Immature natural killer cell (primary cell): Measurements from ENCODE around the gene ADAT1. TPM values are rescaled to one million over a fixed set of nuclear protein-coding genes. Genes with fewer than 3 reads are reported as not detected.
"Not testable (repeated sequence)": the region's sequence is repeated elsewhere in the genome, so short reads cannot be mapped to it uniquely, and the experiment has no call there.

Source experiments
- DNase-seq, 3 donors: peaks; one replicate each; pipeline ENCODE4 v3.0.0; 2022; ENCODE audit warnings: mixed read lengths in 1 of 3
- H3K27ac Mint-ChIP-seq, 6 donors: one replicate each; pipeline ENCODE4 v1.8.0; 2020; ENCODE audit warnings: mixed read lengths in 6 of 6, mild to moderate bottlenecking in 5 of 6, inconsistent platforms in 4 of 6, moderate library complexity in 3 of 6
- H3K27me3 Mint-ChIP-seq, 3 donors: one replicate each; pipeline ENCODE4 v1.8.0; 2020 to 2021; ENCODE audit warnings: low read depth in 3 of 3, mild to moderate bottlenecking in 3 of 3, mixed read lengths in 3 of 3, moderate library complexity in 3 of 3, inconsistent platforms in 1 of 3
- H3K36me3 Mint-ChIP-seq, 3 donors: one replicate each; pipeline ENCODE4 v1.8.0; 2020; ENCODE audit warnings: mixed read lengths in 3 of 3, inconsistent platforms in 2 of 3, mild to moderate bottlenecking in 2 of 3
- H3K4me1 Mint-ChIP-seq, 2 donors: one replicate each; pipeline ENCODE4 v1.8.0; 2020; ENCODE audit warnings: inconsistent platforms in 2 of 2, mild to moderate bottlenecking in 2 of 2, mixed read lengths in 2 of 2, moderate library complexity in 1 of 2
- H3K4me3 Mint-ChIP-seq, 5 donors: one replicate each; pipeline ENCODE4 v1.8.0; 2020; ENCODE audit warnings: mild to moderate bottlenecking in 5 of 5, mixed read lengths in 5 of 5, inconsistent platforms in 3 of 5, moderate library complexity in 3 of 5
- H3K9me3 Mint-ChIP-seq, 6 donors: one replicate each; pipeline ENCODE4 v1.8.0; 2020; ENCODE audit warnings: mild to moderate bottlenecking in 6 of 6, mixed read lengths in 6 of 6, inconsistent platforms in 4 of 6, moderate library complexity in 3 of 6
- polyA plus RNA-seq, 3 donors: library from polyadenylated mRNA; unstranded; fragments of 300-500 nt; fragmentation: Illumina TruSeq; gene quantifications; one replicate each; pipeline ENCODE4 v1.2.3, GENCODE V29; 2021

The ADAT1 gene
- polyA plus RNA-seq, 3 donors from 2014 or later, result 19.5 to 37.1 (median 34.9) TPM

DNA sequence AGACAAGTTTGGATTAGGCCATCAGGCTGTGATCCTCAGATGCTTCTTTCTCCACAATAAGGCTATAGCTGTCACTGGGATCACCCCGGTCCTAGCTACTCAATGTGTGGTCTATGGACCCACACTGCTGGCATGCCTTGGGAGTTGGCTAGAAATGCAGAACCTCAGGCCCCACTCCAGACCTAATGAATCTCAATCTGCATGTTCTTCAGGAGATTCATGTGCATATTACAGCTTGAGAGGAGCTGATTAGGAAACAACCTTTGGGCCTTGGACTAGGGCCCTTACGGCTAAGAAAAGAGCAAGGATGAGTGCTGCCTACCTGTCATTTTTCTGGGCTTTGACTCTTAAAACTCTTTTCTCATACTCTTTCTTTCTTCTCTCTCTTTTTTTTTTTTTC, 7.5 kb downstream of the ADAT1 start:
- H3K27me3 Mint-ChIP-seq, result peaks cover 0 to 4% (median 1%) of the 10 kb centered on the region in 3 donors
- peak overlapping the region in 1 of 6 donors; percentile 75 for H3K27ac Mint-ChIP-seq
- H3K9me3 Mint-ChIP-seq, result no peaks in the 10 kb centered on the region
- no peak overlapping the region for H3K4me3 Mint-ChIP-seq
- no peak for DNase-seq
- peaks cover 15 to 51% (median 23%) of the 10 kb centered on the region in 3 donors for H3K36me3 Mint-ChIP-seq
- H3K4me1 Mint-ChIP-seq, result peaks cover 4 to 5% of the 10 kb centered on the region in 2 donors

GRCh38 chr16:75614066-75614897, 8.8 kb downstream of the ADAT1 start:
- H3K4me1 Mint-ChIP-seq, result peaks cover 0 to 3% of the 10 kb centered on the region in 2 donors
- no peak overlapping the region for H3K27ac Mint-ChIP-seq
- peaks cover 0 to 1% (median 0%) of the 10 kb centered on the region in 3 donors for H3K27me3 Mint-ChIP-seq
- DNase-seq, result no peak
- no peak overlapping the region for H3K4me3 Mint-ChIP-seq
- H3K9me3 Mint-ChIP-seq, result no peaks in the 10 kb centered on the region
- peaks cover 15 to 46% (median 18%) of the 10 kb centered on the region in 3 donors for H3K36me3 Mint-ChIP-seq

DNA sequence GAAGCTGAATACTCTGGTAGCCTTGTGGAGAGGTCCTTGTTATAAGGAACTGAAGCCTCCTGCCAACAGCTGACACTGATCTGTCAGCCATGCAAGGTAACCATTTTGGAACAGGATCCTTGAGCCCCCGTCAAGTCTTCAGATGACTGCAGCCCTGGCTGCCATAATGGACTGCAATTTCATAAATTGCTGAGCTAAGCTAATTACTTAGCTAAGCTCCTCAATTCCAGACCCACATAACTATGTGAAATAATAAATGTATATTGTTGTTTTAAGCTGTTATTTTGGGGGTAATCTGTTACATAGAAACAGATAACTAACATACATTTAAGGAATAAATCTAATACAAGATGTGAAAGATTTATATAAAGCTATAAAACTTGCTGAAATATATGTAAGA, 16.6 kb downstream of the ADAT1 start:
- DNase-seq, result no peak
- H3K9me3 Mint-ChIP-seq, result no peaks in the 10 kb centered on the region
- no peak overlapping the region for H3K27ac Mint-ChIP-seq
- H3K4me1 Mint-ChIP-seq, result no peaks in the 10 kb centered on the region
- no peaks in the 10 kb centered on the region for H3K27me3 Mint-ChIP-seq
- H3K4me3 Mint-ChIP-seq, result no peak overlapping the region
- H3K36me3 Mint-ChIP-seq, result peaks cover 11 to 34% (median 17%) of the 10 kb centered on the region in 3 donors

- DNase-seq, result no peak
- Mint-ChIP-seq H3K27me3 (no peaks in the 10 kb centered on the region), H3K4me1 (no peaks in the 10 kb centered on the region), H3K36me3 (peaks cover 23 to 49% (median 28%) of the 10 kb centered on the region in 3 donors), H3K9me3 (no peaks in the 10 kb centered on the region), H3K4me3 (no peak overlapping the region), H3K27ac (no peak overlapping the region)
These were observed 19.8 kb downstream of the ADAT1 start for GRCh38 chr16:75603241-75603640.

DNA sequence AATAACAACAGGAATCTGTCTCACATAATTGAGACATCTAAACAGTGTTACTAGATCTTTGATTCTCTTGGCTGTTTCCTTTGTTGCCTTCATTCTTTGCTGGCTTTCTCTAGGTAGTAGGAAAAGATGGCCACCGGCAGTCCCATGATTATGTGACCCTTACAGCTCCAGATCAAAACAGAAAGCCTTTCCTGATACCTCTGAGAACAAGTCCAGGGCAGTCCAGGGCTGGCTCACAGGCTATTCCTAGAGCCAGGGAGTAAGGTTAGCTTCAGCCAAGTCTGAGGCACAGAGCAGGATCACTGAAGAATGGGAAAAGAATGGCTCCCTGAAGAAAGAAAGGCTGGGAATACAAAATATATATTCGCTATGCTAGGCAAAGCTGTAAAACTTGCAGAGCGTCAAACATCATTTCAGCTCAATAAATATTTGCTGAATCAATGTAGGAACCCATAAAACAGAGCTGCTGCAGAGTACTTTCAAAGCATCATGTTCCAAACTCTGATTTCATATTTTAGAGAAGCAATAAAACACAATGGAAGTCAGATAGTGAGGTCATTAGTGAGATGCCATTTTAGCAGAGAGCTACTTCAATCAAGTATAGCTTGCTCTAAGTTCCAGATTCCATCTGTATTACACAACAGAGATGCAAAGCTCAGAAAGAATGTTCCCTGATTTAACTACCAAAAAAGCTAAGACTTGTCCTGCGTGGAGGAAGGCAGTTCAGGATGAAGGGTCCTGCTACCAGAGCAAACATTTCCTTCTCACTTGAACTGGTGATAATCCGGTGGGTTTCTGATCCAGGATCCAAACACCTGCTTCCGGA, 23.4 kb downstream of the ADAT1 start:
- Mint-ChIP-seq H3K9me3 (no peaks in the 10 kb centered on the region), H3K27ac (no peak overlapping the region), H3K4me1 (no peaks in the 10 kb centered on the region), H3K36me3 (peaks cover 36 to 59% (median 48%) of the 10 kb centered on the region in 3 donors), H3K4me3 (no peak overlapping the region), H3K27me3 (no peaks in the 10 kb centered on the region)
- no peak for DNase-seq

- DNase-seq, result no peak
- H3K4me3 Mint-ChIP-seq, result no peak overlapping the region
These were observed 29.0 kb downstream of the ADAT1 start for GRCh38 chr16:75593825-75594820.

GRCh38 chr16:75593308-75593707, 29.8 kb downstream of the ADAT1 start:
- Mint-ChIP-seq H3K4me3 (no peak overlapping the region), H3K9me3 (no peaks in the 10 kb centered on the region)

More at GRCh38 chr16:75593825-75594820, 29.0 kb downstream of the ADAT1 start:
- H3K36me3 Mint-ChIP-seq, result peaks cover 20 to 27% (median 21%) of the 10 kb centered on the region in 3 donors
- no peaks in the 10 kb centered on the region for H3K9me3 Mint-ChIP-seq
- no peak overlapping the region for H3K27ac Mint-ChIP-seq
- H3K27me3 Mint-ChIP-seq, result no peaks in the 10 kb centered on the region
- no peaks in the 10 kb centered on the region for H3K4me1 Mint-ChIP-seq

GRCh38 chr16:75591927-75592326, 31.2 kb downstream of the ADAT1 start:
- not testable (repeated sequence) for H3K27me3 Mint-ChIP-seq, DNase-seq, H3K4me3 Mint-ChIP-seq, H3K9me3 Mint-ChIP-seq, H3K27ac Mint-ChIP-seq, H3K4me1 Mint-ChIP-seq
- H3K36me3 Mint-ChIP-seq, result peaks cover 8 to 15% (median 13%) of the 10 kb centered on the region in 3 donors

More at GRCh38 chr16:75593308-75593707, 29.8 kb downstream of the ADAT1 start:
- no peak for DNase-seq
- H3K36me3 Mint-ChIP-seq, result peaks cover 20 to 28% (median 20%) of the 10 kb centered on the region in 3 donors
- H3K4me1 Mint-ChIP-seq, result no peaks in the 10 kb centered on the region
- no peaks in the 10 kb centered on the region for H3K27me3 Mint-ChIP-seq
- no peak overlapping the region for H3K27ac Mint-ChIP-seq

DNA sequence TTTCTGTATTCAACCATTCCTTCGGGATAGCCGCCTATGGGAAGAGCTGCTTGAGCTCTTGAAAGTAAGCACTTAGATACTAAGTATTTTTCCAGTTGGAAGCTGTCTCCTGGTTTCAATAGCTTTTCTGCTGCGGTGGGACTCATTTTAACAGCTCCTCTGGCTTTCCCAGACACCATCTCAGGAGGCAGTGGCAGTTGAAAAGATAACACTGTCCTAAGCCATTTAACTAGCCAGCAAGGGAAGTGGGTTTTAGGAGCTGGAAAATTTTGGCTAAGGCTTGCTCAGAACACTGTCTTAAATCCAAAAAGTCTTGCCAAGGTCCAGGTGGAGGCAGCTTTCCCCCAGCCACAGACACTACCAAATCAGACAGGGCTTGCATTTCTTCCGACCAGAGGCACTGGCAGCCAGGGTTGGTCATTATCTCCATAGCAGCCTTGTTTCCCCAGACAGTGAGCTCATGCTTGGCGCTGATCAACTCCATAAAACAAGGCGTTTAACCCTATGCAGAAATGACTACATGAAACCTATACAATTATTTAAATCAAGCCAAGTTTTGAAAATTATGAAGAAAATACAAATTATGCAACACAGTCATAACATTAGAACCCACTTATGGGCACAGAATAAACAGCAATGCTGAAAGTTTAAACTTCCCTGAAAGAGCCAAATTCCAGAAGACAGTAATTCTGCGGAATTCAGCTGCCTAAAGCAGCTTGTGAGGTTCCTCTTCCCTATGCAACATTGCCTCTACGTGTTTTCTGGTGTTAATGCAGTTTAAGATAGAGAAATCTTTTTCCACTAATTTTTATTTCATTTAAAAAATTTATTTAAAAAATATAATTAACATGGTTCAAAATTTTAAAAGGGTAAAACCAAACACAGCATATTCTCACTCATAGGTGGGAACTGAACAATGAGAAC, 31.9 kb downstream of the ADAT1 start:
- DNase-seq, result no peak
- no peak overlapping the region for H3K4me3 Mint-ChIP-seq
- no peak overlapping the region for H3K27ac Mint-ChIP-seq
- H3K4me1 Mint-ChIP-seq, result no peaks in the 10 kb centered on the region
- H3K27me3 Mint-ChIP-seq, result no peaks in the 10 kb centered on the region
- H3K36me3 Mint-ChIP-seq, result peaks cover 4 to 12% (median 10%) of the 10 kb centered on the region in 3 donors
- H3K9me3 Mint-ChIP-seq, result no peaks in the 10 kb centered on the region

GRCh38 chr16:75589306-75589705, 33.8 kb downstream of the ADAT1 start:
- Mint-ChIP-seq H3K4me1 (no peaks in the 10 kb centered on the region), H3K4me3 (no peak overlapping the region), H3K36me3 (peaks cover 0 to 14% (median 4%) of the 10 kb centered on the region in 3 donors), H3K9me3 (no peaks in the 10 kb centered on the region), H3K27me3 (no peaks in the 10 kb centered on the region), H3K27ac (no peak overlapping the region)
- DNase-seq, result no peak

DNA sequence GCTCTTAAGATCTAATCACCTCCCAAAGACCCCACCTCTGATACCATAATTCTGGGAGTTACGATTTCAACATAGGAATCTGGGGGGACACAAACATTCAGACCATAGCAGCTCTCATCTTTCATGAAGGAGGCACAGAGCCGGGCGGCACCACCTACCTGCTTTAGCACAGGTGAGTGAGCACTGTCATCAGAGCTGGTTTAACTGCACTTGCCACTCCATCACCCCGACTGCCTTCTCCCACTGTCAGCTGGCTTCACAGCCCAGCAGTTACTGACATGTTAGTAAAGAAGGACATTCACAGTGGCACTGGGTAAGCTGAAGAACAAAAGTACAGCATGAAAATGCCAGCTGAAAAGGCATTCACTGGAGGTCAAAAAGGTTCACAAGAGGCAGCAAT, 34.4 kb downstream of the ADAT1 start:
- Mint-ChIP-seq H3K9me3 (no peaks in the 10 kb centered on the region), H3K4me1 (no peaks in the 10 kb centered on the region), H3K27me3 (no peaks in the 10 kb centered on the region), H3K4me3 (no peak overlapping the region), H3K36me3 (peaks cover 0 to 15% (median 0%) of the 10 kb centered on the region in 3 donors), H3K27ac (no peak overlapping the region)
- DNase-seq, result no peak

- H3K9me3 Mint-ChIP-seq, result no peaks in the 10 kb centered on the region
- H3K36me3 Mint-ChIP-seq, result peaks cover 0 to 15% (median 4%) of the 10 kb centered on the region in 3 donors
- no peaks in the 10 kb centered on the region for H3K27me3 Mint-ChIP-seq
- peaks cover 1 to 9% of the 10 kb centered on the region in 2 donors for H3K4me1 Mint-ChIP-seq
- DNase-seq, result no peak
- H3K27ac Mint-ChIP-seq, result peak overlapping the region in 1 of 6 donors; percentile 68
- H3K4me3 Mint-ChIP-seq, result no peak overlapping the region
These were observed 39.0 kb downstream of the ADAT1 start for GRCh38 chr16:75584108-75584507.
